Measurements from ENCODE around the gene GPRC5A.
"Not testable (repeated sequence)": the region's sequence is repeated elsewhere in the genome, so short reads cannot be mapped to it uniquely, and the experiment has no call there.

The GPRC5A gene

GRCh38 chr12:12891080-12891880 is at the start of gene GPRC5A:
Gene GPRC5A, plus strand, starts transcription at chr12:12891562. Its CDS starts 16,688 bp downstream, at chr12:12908250.
- peak; percentile 56 for DNase-seq

- DNase-seq = no peak
Observed at GRCh38 chr12:12845794-12846243, 45.5 kb upstream of the GPRC5A start.

GRCh38 chr12:12846780-12847179 is 44.6 kb upstream of the GPRC5A start:
- not testable (repeated sequence) for DNase-seq

GRCh38 chr12:12853435-12853834 is 37.9 kb upstream of the GPRC5A start:
- DNase-seq = no peak

- DNase-seq = no peak
Observed at GRCh38 chr12:12859690-12860089, 31.7 kb upstream of the GPRC5A start.

- DNase-seq = no peak
Observed at GRCh38 chr12:12864243-12864642, 27.1 kb upstream of the GPRC5A start.

GRCh38 chr12:12868477-12869235 is 22.7 kb upstream of the GPRC5A start:
- no peak for DNase-seq

GRCh38 chr12:12870465-12870864 is 20.9 kb upstream of the GPRC5A start:
- no peak for DNase-seq

GRCh38 chr12:12871587-12872138 is 19.7 kb upstream of the GPRC5A start:
- no peak for DNase-seq

- no peak for DNase-seq
Observed at GRCh38 chr12:12872139-12872933, 19.0 kb upstream of the GPRC5A start.

- no peak for DNase-seq
Observed at GRCh38 chr12:12872934-12873275, 18.5 kb upstream of the GPRC5A start.

GRCh38 chr12:12874029-12874428 is 17.3 kb upstream of the GPRC5A start:
- DNase-seq = no peak

GRCh38 chr12:12875301-12875700 is 16.1 kb upstream of the GPRC5A start:
- not testable (repeated sequence) for DNase-seq

GRCh38 chr12:12877153-12877768 is 14.1 kb upstream of the GPRC5A start:
- DNase-seq = no peak

GRCh38 chr12:12877781-12878455 is 13.4 kb upstream of the GPRC5A start:
- no peak for DNase-seq

- DNase-seq = no peak
Observed at GRCh38 chr12:12880537-12880936, 10.8 kb upstream of the GPRC5A start.

- DNase-seq = no peak
Observed at GRCh38 chr12:12881151-12881909, 10.0 kb upstream of the GPRC5A start.

GRCh38 chr12:12882288-12882687 is 9.1 kb upstream of the GPRC5A start:
- no peak for DNase-seq

GRCh38 chr12:12883369-12884001 is 7.9 kb upstream of the GPRC5A start:
- DNase-seq = no peak

GRCh38 chr12:12885096-12885792 is 6.1 kb upstream of the GPRC5A start:
- no peak for DNase-seq

Data from GOT3 (cell line).